ENCODE results near the gene ENPP5.

ENPP5 gene

DNA sequence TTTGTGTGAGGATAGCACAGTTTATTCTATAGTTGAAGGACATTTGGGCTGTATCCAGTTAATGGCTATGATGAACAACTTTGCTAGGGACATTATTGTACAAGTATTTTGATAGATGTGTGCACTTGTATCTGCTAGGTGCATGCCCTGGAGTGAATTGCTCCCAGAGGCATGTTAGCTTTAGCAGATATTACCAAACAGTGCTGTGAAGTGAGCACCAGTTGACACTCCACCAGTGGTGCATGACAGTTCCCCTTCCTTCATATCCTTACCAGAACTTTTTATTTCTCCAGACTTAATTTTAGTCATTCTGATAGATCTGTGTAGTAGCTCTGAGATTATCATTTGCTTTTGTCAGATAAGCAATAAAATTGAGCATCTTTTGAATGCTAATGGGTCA lies 48.9 kb upstream of the ENPP5 start:
- ChIA-PET CTCF (interaction anchor here (0.6 to 4.0 kb wide), 16 partner anchors 12 to 629 kb away, joined by 3 to 50 read pairs (median 5); no protein-coding TSS in a partner anchor), POLR2A (no interaction called here)
- Histone ChIP-seq H3K4me1 (ENCODE audit: control insufficient read depth, insufficient read depth, low read length) (no peaks in the 10 kb centered on the region), H3K36me3 (ENCODE audit: control insufficient read depth in 2 of 2, insufficient read depth in 1 of 2, low read length in 2 of 2) (no peaks in the 10 kb centered on the region), H3K4me3 (ENCODE audit: low read depth, low read length) (no peak overlapping the region), H3K27ac (ENCODE audit: extremely low read depth, low read depth, low read length) (no peak overlapping the region), H3K9me3 (ENCODE audit: control insufficient read depth, insufficient read depth, low read depth, low read length) (no peaks in the 10 kb centered on the region)
- TF ChIP-seq ZNF548 (tag by site-specific recombination; IDR thresholded peaks at IDR 0.05) (no peak), ZNF292 (tag by site-specific recombination; IDR thresholded peaks at IDR 0.05; ENCODE audit: borderline replicate concordance, low read depth) (no peak), SCRT1 (tag by site-specific recombination; IDR thresholded peaks at IDR 0.05; ENCODE audit: borderline replicate concordance) (no peak), GLI4 (tag by site-specific recombination; IDR thresholded peaks at IDR 0.05) (no peak), ZNF19 (tag by site-specific recombination; IDR thresholded peaks at IDR 0.05; ENCODE audit: low read depth) (no peak), ZNF394 (tag by site-specific recombination; IDR thresholded peaks at IDR 0.05; ENCODE audit: borderline replicate concordance) (no peak), ZBTB21 (tag by site-specific recombination; IDR thresholded peaks at IDR 0.05) (no peak), ZBTB1 (tag by site-specific recombination; IDR thresholded peaks at IDR 0.05) (no peak), KLF16 (tag by site-specific recombination; IDR thresholded peaks at IDR 0.05) (no peak), ZNF549 (tag by site-specific recombination; IDR thresholded peaks at IDR 0.05) (no peak), ZNF211 (tag by site-specific recombination; IDR thresholded peaks at IDR 0.05; ENCODE audit: low read depth) (no peak), IKZF3 (tag by site-specific recombination; IDR thresholded peaks at IDR 0.05) (no peak), ZNF341 (tag by site-specific recombination; IDR thresholded peaks at IDR 0.05; ENCODE audit: low read depth) (no peak), MYNN (tag by site-specific recombination; IDR thresholded peaks at IDR 0.05; ENCODE audit: borderline replicate concordance) (no peak), ZNF658 (tag by site-specific recombination; IDR thresholded peaks at IDR 0.05) (no peak)
- TF ChIP-seq, protein P1, sequence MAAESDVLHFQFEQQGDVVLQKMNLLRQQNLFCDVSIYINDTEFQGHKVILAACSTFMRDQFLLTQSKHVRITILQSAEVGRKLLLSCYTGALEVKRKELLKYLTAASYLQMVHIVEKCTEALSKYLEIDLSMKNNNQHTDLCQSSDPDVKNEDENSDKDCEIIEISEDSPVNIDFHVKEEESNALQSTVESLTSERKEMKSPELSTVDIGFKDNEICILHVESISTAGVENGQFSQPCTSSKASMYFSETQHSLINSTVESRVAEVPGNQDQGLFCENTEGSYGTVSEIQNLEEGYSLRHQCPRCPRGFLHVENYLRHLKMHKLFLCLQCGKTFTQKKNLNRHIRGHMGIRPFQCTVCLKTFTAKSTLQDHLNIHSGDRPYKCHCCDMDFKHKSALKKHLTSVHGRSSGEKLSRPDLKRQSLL (tag by site-specific recombination; IDR thresholded peaks at IDR 0.05), result no peak
- TF ChIP-seq, protein P2, sequence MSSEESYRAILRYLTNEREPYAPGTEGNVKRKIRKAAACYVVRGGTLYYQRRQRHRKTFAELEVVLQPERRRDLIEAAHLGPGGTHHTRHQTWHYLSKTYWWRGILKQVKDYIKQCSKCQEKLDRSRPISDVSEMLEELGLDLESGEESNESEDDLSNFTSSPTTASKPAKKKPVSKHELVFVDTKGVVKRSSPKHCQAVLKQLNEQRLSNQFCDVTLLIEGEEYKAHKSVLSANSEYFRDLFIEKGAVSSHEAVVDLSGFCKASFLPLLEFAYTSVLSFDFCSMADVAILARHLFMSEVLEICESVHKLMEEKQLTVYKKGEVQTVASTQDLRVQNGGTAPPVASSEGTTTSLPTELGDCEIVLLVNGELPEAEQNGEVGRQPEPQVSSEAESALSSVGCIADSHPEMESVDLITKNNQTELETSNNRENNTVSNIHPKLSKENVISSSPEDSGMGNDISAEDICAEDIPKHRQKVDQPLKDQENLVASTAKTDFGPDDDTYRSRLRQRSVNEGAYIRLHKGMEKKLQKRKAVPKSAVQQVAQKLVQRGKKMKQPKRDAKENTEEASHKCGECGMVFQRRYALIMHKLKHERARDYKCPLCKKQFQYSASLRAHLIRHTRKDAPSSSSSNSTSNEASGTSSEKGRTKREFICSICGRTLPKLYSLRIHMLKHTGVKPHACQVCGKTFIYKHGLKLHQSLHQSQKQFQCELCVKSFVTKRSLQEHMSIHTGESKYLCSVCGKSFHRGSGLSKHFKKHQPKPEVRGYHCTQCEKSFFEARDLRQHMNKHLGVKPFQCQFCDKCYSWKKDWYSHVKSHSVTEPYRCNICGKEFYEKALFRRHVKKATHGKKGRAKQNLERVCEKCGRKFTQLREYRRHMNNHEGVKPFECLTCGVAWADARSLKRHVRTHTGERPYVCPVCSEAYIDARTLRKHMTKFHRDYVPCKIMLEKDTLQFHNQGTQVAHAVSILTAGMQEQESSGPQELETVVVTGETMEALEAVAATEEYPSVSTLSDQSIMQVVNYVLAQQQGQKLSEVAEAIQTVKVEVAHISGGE (tag by site-specific recombination; conservative IDR thresholded peaks at IDR 0.05; ENCODE audit: low read depth), result no peak
- TF ChIP-seq, protein P3, sequence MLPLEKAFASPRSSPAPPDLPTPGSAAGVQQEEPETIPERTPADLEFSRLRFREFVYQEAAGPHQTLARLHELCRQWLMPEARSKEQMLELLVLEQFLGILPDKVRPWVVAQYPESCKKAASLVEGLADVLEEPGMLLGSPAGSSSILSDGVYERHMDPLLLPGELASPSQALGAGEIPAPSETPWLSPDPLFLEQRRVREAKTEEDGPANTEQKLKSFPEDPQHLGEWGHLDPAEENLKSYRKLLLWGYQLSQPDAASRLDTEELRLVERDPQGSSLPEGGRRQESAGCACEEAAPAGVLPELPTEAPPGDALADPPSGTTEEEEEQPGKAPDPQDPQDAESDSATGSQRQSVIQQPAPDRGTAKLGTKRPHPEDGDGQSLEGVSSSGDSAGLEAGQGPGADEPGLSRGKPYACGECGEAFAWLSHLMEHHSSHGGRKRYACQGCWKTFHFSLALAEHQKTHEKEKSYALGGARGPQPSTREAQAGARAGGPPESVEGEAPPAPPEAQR (tag by site-specific recombination; IDR thresholded peaks at IDR 0.05), result no peak

DNA sequence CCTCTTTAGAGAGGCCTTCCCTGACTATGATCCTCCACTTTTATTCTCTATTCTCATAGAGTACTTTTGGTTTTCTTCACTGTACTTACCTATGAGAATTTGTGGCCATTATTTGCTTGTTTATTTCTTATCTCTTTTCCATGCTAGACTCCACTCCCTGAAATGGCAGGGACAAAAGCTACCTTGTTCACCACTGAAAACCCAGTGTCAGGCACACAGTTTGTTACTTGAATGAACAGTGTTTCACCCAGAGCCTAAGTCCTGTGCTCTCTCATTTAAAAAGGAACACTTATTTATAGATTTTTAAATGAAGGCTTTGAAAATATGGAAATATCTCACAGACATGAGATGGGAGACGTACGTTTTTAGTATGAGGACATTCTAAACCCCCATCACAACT lies 47.7 kb upstream of the ENPP5 start:
- no peak overlapping the region for H3K27ac ChIP-seq (ENCODE audit: extremely low read depth, low read depth, low read length)
- H3K9me3 ChIP-seq (ENCODE audit: control insufficient read depth, insufficient read depth, low read depth, low read length), result no peaks in the 10 kb centered on the region
- TF ChIP-seq ZNF529 (tag by site-specific recombination; IDR thresholded peaks at IDR 0.05; ENCODE audit: insufficient replicate concordance), result no peak
- TF ChIP-seq ZNF133 (tag by site-specific recombination; IDR thresholded peaks at IDR 0.05), result no peak
- no peaks in the 10 kb centered on the region for H3K36me3 ChIP-seq (ENCODE audit: control insufficient read depth in 2 of 2, insufficient read depth in 1 of 2, low read length in 2 of 2)
- CTCF ChIA-PET, result interaction anchor here (0.7 to 1.3 kb wide), 6 partner anchors 128 to 288 kb away, joined by 3 to 6 read pairs (median 4); no protein-coding TSS in a partner anchor
- H3K4me1 ChIP-seq (ENCODE audit: control insufficient read depth, insufficient read depth, low read length), result no peaks in the 10 kb centered on the region
- H3K4me3 ChIP-seq (ENCODE audit: low read depth, low read length), result no peak overlapping the region
- POLR2A ChIA-PET, result no interaction called here

All from HEK293 (cell line).